Body of pancreas (tissue), 4 donors: ENCODE results near the gene GNMT.

Source experiments
- CTCF ChIP-seq, 7 experiments: fragments of 450-650 bp in 4 of 7; fragments of 200-600 bp in 3 of 7; sonication (generic) in 3 of 7; IDR thresholded peaks; one replicate each; pipeline ENCODE4 v1.5.1; 2016 to 2019; ENCODE audit warnings: antibody characterized with exemption in 7 of 7
- POLR2A ChIP-seq, 3 donors: fragments of 450-650 bp; IDR thresholded peaks; one replicate each; pipeline ENCODE4 v1.6.1; 2016; ENCODE audit warnings: antibody characterized with exemption in 3 of 3, mild to moderate bottlenecking in 2 of 3

GRCh38 chr6:42952389-42952788 is 8.2 kb upstream of the GNMT start:
- TF ChIP-seq CTCF (IDR thresholded peaks at IDR 0.05) (no peak), POLR2A (IDR thresholded peaks at IDR 0.05) (no peak)
